HepG2 (cell line): ENCODE measurements around the gene PELI2.
"Not testable (repeated sequence)": the region's sequence is repeated elsewhere in the genome, so short reads cannot be mapped to it uniquely, and the experiment has no call there.

Experiments
- EP300 ChIP-seq, 3 experiments: sonication (generic) in 1 of 3; formaldehyde crosslinking in 1 of 3; IDR thresholded peaks; 2 replicates each; pipeline versions ENCODE4 v1.5.1 to v1.6.1; 2011 to 2020; ENCODE audit warnings: low read depth in 2 of 3, low read length in 2 of 3, borderline replicate concordance in 1 of 3, improper control_type of control experiment in 1 of 3, mild to moderate bottlenecking in 1 of 3, missing genetic modification reagents in 1 of 3, moderate library complexity in 1 of 3
- FOSL2 ChIP-seq: sonication (generic); formaldehyde crosslinking; IDR thresholded peaks from 2 replicates; pipeline ENCODE4 v1.4.0; 2020; ENCODE audit warnings: missing genetic modification reagents
- GLI4 ChIP-seq: sonication (generic); formaldehyde crosslinking; IDR thresholded peaks from 2 replicates; pipeline ENCODE4 v1.5.1; 2020; ENCODE audit warnings: missing genetic modification reagents, mild to moderate bottlenecking, moderate library complexity, borderline replicate concordance
- GTF2F1 ChIP-seq: fragments of 150-350 bp; IDR thresholded peaks from 2 replicates; pipeline ENCODE4 v1.6.1; 2014; ENCODE audit warnings: low read length
- MED1 ChIP-seq: sonication (generic); formaldehyde crosslinking; IDR thresholded peaks from 2 replicates; pipeline ENCODE4 v1.4.0; 2020; ENCODE audit warnings: missing genetic modification reagents
- MYC ChIP-seq: sonication (generic); formaldehyde crosslinking; IDR thresholded peaks from 2 replicates; pipeline ENCODE4 v1.9.0; 2021; ENCODE audit warnings: missing genetic modification reagents, borderline replicate concordance
- NR3C1 ChIP-seq: sonication (generic); formaldehyde crosslinking; IDR thresholded peaks from 2 replicates; pipeline ENCODE4 v1.4.0; 2020; ENCODE audit warnings: missing genetic modification reagents
- SRF ChIP-seq: IDR thresholded peaks from 2 replicates; pipeline ENCODE4 v1.6.1; 2011; ENCODE audit warnings: mild to moderate bottlenecking, low read depth, low read length, moderate library complexity
- TAF1 ChIP-seq: sonication (generic); formaldehyde crosslinking; IDR thresholded peaks from 2 replicates; pipeline ENCODE4 v1.4.0; 2020; ENCODE audit warnings: missing genetic modification reagents
- ZNF484 ChIP-seq: sonication (generic); formaldehyde crosslinking; IDR thresholded peaks from 2 replicates; pipeline ENCODE4 v1.5.1; 2020; ENCODE audit warnings: mild to moderate bottlenecking, low read depth, missing genetic modification reagents, borderline replicate concordance
- ZNF549 ChIP-seq: sonication (generic); formaldehyde crosslinking; IDR thresholded peaks from 2 replicates; pipeline ENCODE4 v1.5.0; 2020; ENCODE audit warnings: missing genetic modification reagents
- TF ChIP-seq, protein P1 (sequence below): sonication (generic); formaldehyde crosslinking; IDR thresholded peaks from 2 replicates; pipeline ENCODE4 v1.4.0; 2020; ENCODE audit warnings: missing genetic modification reagents, mild to moderate bottlenecking, borderline replicate concordance

DNA sequence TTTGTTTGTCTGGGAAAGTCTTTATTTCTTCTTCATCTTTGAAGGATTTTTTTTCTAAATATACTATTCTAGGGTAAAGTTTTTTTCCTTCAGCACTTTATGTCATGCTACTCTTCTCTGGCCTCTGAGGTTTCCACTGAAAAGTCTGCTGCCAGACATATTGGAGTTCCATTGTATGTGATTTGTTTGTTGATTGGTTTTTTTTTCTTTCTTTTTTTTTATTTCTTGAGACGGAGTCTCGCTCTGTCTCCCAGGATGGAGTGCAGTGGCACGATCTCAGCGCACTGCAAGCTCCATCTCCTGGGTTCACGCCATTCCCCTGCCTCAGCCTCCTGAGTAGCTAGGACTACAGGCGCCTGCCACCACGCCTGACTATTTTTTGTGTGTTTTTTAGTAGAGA, 48.4 kb downstream of the PELI2 start:
- not testable (repeated sequence) for TF ChIP-seq EP300 (IDR thresholded peaks at IDR 0.05; ENCODE audit: low read depth in 2 of 2, low read length in 2 of 2); EP300 (CRISPR knock-in tag; IDR thresholded peaks at IDR 0.05; ENCODE audit: borderline replicate concordance); SRF; FOSL2 (CRISPR knock-in tag); MED1 (CRISPR knock-in tag); ZNF484; GTF2F1; TAF1; MYC; NR3C1 (CRISPR knock-in tag); GLI4 (CRISPR knock-in tag); ZNF549
- TF ChIP-seq, protein P1, sequence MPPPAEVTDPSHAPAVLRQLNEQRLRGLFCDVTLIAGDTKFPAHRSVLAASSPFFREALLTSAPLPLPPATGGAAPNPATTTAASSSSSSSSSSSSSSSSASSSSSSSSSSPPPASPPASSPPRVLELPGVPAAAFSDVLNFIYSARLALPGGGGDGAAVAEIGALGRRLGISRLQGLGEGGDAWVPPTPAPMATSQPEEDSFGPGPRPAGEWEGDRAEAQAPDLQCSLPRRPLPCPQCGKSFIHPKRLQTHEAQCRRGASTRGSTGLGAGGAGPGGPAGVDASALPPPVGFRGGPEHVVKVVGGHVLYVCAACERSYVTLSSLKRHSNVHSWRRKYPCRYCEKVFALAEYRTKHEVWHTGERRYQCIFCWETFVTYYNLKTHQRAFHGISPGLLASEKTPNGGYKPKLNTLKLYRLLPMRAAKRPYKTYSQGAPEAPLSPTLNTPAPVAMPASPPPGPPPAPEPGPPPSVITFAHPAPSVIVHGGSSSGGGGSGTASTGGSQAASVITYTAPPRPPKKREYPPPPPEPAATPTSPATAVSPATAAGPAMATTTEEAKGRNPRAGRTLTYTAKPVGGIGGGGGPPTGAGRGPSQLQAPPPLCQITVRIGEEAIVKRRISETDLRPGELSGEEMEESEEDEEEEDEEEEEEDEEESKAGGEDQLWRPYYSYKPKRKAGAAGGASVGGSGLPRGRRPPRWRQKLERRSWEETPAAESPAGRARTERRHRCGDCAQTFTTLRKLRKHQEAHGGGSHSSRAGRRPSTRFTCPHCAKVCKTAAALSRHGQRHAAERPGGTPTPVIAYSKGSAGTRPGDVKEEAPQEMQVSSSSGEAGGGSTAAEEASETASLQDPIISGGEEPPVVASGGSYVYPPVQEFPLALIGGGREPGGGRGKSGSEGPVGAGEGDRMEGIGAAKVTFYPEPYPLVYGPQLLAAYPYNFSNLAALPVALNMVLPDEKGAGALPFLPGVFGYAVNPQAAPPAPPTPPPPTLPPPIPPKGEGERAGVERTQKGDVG (CRISPR knock-in tag) = not testable (repeated sequence)
